HG03039 (cell line): ENCODE results near the gene MYH13.
"Not testable (repeated sequence)": the region's sequence is repeated elsewhere in the genome, so short reads cannot be mapped to it uniquely, and the experiment has no call there.

ENCODE experiments used
- ATAC-seq: cut with Tn5 transposase; IDR thresholded peaks from one replicate; pipeline ENCODE4 v1.9.1; 2021; ENCODE audit warnings: mild to moderate bottlenecking, moderate library complexity; ENCODE audit not compliant: unreplicated experiment

MYH13 gene

DNA sequence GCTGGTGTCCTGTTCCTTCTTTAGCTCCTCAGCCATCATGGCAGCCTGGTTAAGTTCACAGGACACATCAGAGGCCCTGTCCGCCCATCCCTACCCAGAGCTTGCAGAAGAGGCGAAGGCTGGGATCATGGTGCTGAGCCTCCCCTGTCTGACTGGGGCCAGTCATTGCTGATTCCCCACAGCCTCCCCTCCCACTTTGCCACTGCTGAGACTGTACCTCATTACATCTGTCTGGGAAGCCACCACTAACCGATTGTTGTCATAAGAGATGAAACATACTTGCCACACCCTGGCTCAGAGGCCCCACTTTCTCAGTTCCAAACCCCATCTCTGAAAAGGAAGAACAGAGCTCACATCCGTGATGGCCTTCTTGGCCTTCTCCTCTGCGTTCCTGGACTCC, 66.2 kb downstream of the MYH13 start:
- ATAC-seq = no peak

DNA sequence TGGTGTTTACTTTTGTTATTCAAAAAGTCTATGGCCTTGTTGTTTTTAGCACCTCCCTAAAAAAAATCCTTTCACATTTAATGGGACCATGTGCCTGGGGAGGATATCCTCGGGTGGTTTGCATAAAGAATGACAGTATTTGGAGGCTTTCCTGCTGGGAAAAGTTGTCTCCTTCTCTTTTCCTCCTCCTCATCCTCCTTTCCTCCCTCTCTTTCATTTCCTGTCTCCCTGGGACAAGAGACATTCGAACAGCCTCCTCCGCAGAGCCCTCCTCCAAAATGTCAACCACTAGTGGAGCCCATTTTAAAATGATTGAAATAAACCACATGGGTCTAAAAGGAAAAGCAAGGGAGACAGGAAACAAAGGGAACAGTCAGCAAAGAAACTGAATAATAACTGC, 67.4 kb downstream of the MYH13 start:
- no peak for ATAC-seq

DNA sequence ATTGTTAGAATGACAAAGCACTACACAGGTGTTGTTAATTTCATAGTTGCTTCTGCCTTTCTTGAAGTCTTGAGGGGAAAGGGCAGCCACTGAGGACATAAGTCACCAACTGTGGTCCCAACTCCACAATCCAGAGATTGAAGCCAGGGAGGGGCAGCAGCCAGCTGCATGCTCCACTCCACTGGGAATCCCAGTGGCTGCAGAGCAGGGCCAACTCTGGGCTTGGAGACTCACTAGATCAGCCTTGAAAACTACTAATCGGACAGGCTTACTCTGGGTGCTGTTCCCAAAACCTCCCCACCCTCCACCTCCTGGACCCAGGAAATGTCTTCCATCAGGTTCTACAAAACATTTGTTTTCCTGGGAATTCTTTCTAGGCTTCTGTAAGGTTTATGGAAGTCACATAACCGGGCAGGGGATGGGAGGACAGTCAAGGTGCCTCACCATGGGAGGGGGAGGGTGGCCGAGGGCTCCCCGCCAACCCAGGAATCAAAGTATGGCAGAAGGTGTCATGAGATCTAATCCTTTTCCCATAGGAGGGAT, 68.0 kb downstream of the MYH13 start:
- ATAC-seq = no peak

DNA sequence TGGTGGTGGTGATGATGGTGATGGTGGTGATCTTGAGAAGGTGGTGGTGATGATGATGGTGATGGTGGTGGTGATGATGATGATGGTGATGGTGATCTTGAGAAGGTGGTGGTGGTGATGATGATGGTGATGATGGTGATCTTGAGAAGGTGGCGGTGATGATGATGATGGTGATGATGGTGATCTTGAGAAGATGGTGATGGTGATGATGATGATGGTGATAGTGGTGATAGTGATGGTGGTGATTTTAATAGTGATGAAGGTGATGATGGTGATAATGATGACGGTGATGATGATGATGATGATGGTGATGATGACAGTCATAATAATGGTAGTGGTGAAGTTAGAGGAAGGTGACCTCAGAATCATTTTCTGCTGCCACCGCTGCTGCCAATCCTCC, 75.1 kb downstream of the MYH13 start:
- ATAC-seq = no peak

DNA sequence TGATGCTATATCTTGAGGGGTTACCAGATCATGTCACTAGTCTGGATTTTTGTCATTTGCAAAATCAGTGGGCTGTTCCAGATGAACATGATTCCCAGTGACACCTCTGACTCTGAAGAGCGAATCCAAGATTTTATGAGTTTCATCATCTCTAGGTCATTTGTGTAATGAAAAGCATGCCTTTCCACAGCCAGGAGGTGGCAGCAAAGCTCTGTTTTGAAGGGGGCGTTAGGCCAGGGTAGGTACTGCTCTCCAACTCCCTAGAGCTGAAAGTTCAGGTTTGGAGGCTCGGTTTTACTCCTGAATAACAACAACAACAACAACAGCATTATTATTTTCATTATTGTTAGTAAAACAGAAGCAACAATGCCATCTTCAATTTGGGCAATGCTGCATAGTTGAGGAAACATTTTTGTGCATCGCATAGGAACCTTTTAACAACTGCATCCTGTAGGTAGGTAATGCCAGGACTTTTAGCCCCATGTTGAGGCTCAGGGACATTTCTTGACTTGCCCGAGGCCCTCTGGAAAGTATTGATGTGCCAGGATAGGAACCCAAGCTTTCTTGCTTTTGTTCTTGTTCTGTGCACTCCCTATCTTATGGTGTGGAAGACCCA, 77.0 kb downstream of the MYH13 start:
- no peak for ATAC-seq

DNA sequence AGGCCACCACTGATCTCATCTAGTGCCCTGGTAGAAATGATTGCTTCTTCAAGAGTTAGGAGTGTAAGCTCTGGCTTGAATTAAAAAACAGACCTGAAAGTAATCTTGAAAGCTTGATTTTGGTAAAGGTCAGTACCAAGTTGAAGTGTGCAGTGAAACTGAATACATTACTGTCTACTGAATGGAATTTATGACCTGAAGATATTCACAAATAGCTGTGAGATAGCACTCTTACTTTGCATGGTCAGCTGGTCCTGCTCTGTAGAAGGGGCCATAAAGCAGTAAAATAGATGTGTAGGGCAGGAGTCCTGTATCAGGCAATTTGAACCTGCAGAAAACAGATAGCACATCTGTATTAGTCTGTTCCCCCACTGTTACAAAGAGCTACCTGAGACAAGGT, 78.6 kb downstream of the MYH13 start:
- ATAC-seq = peak; percentile 41

DNA sequence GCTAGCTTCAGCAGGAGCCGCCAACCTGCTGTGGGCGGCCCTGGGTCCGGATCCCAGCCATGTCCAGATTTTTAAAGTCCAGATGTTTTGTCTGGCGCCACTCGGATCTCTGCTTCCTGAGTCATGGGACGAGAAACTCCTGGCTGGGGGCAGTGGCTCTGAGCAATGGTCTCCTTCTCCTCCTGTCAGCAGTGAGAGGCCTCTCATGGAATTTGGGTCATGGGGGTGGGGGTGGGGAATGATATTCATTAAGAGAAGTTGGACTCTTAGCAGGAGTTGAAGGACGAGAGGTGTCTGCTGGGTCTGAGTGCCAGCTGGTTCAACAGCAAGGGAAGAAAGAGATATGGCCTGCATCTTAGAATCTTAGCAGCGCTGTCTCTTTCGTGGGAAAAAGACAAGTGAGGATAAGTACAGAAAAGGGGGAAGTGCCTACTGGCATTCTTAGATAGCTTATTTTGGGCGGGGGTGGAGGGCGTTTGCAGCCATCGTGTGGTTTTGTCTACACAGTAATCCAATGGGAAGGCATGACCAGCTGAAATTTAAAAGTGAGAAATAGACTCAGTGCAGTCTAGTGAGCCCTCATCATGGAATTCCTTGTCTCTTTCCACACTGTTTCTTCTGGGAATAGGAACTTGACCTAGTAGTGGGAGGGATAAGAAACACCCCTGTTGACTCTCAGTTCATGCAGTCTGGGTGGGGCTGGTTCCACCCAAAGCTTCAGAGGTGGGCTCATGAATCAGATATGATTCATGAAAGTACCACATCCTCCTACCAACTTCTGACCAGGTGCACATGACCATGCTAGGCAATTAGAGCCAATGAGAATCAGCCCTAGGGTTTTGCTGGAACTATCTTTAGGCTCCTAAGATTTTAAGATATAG, 80.5 kb downstream of the MYH13 start:
- ATAC-seq = peak; percentile 56

DNA sequence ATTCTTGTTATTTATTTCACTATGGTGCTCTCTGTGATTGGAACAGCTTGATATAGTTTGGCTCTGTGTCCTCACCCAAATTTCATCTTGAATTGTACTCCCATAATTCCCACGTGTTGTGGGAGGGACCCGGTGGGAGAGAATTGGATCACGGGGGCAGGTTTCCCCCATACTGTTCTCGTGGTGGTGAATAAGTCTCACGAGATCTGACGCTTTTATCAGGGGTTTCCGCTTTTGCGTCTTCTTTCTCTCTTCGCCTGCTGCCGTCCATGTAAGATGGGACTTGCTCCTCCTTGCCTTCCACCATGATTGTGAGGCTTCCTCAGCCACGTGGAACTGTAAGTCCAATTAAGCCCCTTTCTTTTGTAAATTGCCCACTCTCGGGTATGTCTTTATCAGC, 81.2 kb downstream of the MYH13 start:
- ATAC-seq = not testable (repeated sequence)

DNA sequence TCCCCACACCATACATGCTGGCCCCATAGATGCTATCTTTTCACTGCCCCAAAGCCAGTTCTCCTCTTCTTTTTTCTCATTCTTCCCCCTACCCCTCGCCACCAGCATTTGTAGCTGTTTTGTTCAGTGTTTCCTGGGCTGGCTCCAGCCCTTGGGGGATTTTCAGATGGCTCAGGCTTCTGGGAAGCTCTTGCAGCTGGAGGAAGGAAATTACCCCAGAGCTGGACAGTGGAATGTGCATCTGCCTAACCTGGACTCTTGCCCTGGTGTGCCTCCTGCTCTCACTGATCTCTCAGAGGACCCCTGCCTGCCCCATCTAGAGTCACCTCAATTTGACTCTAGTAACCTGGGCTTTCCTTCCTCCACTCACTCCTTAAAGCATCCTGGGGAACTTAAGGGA, 82.8 kb downstream of the MYH13 start:
- no peak for ATAC-seq

DNA sequence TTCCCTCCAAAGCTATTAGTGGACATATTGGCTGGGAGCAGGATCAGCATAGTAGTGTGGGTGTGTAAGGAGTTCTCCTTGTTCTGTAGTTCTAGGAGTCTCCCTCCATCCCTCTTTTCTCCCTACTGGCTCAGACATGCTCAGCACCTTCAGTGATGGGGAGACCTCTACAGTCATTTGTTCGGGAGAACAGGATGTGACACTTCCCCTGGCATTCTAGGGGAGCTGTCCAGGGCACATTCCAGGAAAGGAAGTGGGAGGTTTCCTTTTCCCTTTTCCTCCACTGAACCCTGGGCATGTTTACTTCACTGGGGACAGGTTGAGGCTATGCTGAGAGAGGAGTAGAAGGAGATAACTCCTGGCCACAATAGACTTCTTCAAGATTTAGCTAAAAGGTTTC, 86.5 kb downstream of the MYH13 start:
- no peak for ATAC-seq

DNA sequence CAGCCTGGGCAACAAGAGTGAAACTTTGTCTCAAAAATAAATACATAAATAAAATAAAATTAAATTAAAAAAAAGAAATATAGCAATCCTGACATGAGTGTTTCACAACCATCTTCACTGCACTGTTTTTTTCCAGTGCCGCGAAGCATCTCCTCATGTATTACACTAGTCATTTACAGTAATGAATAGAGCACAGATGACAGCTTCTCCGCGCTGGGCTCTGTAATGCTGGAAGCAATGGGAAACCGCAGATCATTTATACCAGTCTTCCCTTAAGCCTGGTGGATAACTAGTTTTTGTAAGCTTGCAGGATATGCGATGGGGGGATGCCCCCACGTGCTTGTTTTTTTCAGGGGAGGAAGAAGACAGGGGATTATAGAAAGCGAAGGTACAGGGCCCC, 86.9 kb downstream of the MYH13 start:
- no peak for ATAC-seq

DNA sequence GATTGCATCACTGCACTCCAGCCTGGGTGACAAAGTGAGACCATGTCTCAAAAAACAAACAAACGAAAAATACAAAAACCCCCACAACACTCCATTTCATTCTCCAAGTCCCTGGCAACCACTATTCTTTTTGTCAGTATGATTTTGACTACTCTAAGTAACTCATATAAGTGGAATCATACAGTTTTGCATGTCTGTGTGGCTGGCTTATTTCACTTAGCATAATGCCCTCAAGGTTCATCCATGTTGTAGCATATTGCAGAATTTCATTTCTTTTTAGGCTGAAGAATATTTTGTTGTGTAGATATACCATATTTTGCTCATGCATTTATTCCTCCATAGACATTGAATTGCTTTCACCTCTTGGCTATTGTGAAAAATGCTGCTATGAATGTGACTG, 92.7 kb downstream of the MYH13 start:
- no peak for ATAC-seq

DNA sequence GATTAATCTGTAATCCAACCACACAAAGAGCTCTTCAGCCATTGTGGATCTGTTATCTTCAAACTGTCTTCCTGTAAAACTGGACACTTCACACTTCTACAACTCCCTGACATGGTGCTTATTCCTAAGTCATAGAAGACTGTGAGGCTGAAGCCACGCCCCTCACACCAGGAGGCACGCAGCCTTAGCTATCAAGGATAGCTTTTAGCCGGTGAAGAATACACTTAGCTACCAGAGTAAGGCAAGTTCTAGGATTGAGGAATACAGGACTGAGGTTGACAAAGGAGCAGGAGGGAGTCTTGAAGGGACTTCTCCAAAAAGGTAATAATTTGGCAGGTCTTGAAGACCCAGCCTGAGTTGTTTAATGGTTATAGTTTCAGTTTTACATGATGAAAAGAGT, 94.6 kb downstream of the MYH13 start:
- ATAC-seq = no peak

DNA sequence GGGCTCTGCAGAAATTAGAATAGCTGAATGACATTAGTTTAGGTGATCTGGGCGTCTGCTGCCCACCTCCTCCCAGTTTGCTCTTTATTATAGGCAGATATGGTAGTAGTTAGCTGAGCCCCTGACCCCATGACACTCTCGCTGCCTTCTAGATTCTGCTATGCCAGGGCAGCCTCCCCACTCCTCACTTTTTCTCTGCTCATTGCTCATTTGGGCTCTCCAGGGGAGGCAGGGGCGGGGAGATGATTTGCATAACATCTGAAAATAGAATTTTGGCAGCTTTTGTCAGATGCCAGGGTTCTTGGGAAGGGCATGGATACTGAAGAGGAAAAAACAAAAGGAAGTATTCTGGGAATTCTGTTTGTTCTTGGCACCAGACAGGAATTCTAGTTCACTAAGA, 96.4 kb downstream of the MYH13 start:
- ATAC-seq = no peak

DNA sequence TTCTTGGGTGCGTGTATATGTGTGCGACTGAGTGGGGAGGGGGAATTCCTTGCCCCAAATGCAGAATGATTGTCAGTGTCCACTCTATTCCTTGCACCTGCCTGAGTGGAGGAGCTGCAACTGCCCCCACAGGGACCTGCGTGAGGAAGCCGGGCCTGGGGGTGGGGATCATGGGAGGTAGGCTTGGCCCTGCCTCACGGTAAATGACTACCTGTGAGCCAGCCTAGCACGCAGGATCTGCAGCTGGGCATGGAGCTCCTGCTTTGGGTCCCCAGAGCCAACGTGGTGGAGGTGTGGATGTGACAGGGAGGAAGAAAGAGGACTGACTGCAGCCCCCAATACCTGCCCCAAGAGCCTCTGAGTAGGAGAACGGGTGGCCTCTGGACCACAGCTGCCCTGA, 97.4 kb downstream of the MYH13 start:
- no peak for ATAC-seq

DNA sequence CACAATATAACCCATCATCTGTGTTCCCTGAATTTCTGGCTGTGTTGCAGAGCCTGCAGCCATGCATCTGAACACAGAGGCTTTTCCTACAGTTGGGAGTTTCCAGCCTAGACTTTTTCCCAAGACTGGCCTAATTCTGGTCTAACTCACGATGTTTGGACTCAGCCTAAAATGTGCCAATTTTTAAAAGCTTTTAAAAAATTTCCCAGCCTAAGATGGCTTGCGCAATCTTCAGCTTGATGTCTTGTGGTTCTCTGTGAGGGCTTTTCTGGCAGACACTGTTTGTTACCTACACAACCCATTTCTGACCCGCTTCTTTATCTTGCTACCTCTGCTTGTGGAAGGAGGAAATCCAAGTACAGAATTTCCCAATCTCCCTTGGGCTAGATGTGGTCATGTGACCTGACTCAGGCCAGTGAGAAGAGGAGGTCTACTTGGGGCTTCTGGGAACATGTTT, 101.7 kb downstream of the MYH13 start:
- no peak for ATAC-seq

DNA sequence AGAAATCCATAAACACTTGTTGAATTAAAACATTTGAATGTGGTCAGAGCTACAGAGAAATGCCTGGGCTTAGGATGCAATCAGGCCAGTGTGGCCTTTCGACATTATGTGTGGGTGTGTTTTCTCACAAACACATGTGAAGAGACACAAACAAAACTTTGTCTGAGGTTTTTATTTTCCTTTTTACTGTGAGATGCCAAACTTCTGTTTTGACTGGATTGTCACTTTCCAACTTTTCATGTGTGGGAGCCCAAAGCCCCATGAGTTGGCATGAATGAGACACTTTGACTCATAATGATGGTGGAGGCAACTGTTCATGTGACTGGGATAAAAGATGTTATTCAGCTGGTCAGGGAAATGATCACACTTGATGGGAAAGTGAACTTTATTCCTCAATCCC, 102.5 kb downstream of the MYH13 start:
- no peak for ATAC-seq

DNA sequence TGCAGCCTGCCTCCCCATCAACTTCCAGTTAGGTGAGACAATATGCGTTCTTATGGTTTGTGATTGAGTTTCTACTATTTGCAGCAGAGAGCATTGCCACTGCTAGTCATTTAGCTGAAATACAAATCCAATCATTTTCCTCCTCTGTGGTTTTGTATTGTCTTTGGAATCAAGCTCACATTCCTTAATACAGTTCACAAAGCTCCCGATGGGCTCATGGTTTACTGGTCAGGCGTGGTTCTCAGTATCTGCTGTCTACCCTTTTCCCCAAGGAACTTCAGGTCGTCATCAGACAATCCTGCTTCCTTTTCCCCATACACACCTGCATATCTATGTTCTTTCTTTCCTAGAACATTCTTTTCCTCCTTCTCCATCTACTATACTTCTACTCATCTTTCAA, 104.8 kb downstream of the MYH13 start:
- ATAC-seq = no peak

DNA sequence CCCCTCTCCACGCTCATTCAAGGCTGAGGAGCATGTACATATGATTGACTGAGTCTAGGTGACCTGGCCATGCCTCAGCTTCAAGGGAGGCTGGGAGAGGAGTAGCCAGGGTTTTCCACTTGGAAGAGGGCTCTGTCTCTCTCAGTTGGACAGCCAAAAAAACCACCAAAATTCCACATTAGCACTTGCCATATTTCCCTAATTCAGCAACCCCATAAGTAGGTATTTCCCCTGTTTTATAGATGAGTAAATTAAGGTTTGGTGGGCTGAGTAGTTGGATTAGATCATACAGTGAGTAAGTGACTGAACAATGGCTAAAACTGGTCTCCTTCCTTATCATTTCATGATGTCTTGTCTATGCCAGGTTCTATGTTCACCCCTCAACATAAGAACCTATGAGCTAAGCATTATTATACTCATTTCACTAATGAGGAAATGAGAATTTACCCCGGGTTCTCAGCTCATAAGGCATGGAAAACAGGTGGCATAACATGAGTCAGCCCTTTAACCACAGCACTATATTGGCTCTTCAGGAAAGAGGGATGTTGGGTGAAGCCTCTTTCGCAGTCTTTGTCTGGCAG, 106.4 kb downstream of the MYH13 start:
- ATAC-seq = no peak

DNA sequence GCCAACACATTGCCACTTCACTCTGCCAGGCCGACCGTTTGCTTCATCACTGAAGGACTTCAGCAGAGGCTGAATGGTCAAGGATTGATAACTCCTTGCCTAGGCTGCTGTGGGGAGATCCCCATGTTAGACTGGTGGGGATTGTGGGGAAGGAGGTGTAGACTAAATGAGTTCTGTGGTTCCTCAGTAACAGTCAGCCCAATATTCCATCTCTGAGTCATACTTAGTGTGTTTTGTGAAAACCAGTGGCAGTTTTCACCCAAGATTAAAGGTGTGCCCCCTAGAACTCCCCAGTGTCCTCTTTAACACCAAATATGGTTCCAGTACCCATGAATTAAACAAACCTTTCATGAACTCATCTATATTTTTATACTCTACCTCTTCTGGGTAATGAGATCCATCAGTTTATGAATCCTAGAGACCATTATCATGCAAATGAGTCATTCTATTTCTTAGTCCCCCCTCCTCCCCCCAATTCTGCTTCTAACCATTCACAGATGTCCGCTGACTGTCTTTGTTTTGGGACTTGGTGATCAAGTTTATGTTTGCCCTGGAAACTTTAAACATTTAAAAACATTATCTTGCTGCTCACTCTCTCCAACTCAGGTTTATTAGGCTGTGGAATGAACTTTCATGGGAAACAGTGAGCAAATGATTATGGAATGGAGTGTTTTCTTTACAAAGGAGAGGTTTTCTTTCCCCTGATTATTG, 107.6 kb downstream of the MYH13 start:
- no peak for ATAC-seq

DNA sequence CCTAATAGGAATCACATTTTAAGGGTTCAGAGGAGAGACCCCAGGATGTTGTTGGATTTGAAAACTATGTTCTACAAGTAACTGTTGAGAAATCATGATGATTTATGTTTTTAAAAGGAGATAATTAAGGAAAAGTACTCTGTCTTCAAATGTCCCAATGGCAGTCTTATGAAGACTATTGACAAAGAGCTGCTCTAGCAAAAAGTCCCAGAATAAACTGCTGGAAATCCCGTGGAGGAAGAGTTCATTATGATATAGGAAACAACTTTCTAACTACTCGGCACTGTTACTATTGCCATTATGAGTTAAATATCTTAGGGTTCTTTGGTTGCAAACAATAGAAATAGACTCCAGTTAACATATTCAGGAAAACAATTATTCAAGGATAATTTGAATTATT, 108.8 kb downstream of the MYH13 start:
- ATAC-seq = no peak
